Middle frontal gyrus (tissue), 1 donor: ENCODE measurements around the gene SCYGR7.
"Not testable (repeated sequence)": the region's sequence is repeated elsewhere in the genome, so short reads cannot be mapped to it uniquely, and the experiment has no call there.

Source experiments
- DNase-seq: peaks from one replicate; pipeline ENCODE4 v3.0.0-alpha.2; 2015; ENCODE audit warnings: low spot score; ENCODE audit errors: extremely low spot score

SCYGR7 gene, protein sequence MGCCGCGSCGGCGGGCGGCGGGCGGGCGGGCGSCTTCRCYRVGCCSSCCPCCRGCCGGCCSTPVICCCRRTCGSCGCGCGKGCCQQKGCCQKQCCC

GRCh38 chr2:227728035-227728434 is at the start of gene SCYGR7:
TSS of gene SCYGR7 (plus strand) at chr2:227728335. CDS start at chr2:227728335, 0 bp downstream.
- no peak for DNase-seq

DNA sequence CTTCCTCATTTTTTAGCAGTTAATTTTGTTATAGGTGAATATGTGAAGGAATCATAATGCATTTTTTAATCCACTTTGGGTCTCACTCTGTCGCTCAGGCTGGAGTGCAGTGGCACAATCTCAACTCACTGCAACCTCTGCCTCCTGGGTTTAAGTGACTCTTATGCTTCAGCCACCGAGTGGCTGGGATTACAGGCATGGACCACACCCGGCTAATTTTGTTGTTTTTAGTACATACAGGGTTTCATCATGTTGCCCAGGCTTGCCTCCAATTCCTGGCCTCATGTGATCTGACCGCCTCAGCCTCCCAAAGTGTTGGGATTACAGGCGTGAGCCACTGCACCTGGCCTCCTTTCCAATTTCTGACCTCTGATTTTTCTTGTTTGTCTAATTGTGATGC is 43.9 kb upstream of the SCYGR7 start:
- no peak for DNase-seq

GRCh38 chr2:227687189-227687588 is 40.9 kb upstream of the SCYGR7 start:
- no peak for DNase-seq

- no peak for DNase-seq
These were observed 31.0 kb upstream of the SCYGR7 start for GRCh38 chr2:227696990-227697679.

GRCh38 chr2:227701556-227701955 is 26.6 kb upstream of the SCYGR7 start:
- DNase-seq, result no peak

DNA sequence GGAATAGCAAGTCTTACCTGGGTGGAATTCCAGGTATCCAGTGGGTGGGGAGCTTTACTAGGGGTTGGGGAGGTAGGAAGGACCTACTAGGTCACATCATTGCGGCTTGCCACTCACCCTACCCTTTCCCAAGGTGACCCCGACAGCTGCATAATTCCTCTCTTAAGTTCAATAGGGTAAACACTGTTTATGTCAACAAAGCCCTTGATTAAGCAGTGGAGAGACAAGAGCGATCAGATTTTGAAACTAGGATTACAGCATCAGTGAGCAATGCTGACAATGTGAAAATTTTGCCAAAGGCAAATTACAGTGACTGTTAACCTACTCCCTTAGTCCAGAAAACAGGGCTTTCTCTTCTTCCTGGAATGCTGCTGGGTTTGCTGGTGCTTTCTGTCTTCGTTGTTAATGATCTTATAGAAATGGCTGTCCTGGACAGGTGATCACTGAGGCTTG is 24.8 kb upstream of the SCYGR7 start:
- DNase-seq, result no peak

GRCh38 chr2:227703961-227704360 is 24.2 kb upstream of the SCYGR7 start:
- DNase-seq, result no peak

- no peak for DNase-seq
These were observed 21.3 kb upstream of the SCYGR7 start for GRCh38 chr2:227706859-227707258.

- DNase-seq, result no peak
These were observed 20.7 kb upstream of the SCYGR7 start for GRCh38 chr2:227707390-227707789.

DNA sequence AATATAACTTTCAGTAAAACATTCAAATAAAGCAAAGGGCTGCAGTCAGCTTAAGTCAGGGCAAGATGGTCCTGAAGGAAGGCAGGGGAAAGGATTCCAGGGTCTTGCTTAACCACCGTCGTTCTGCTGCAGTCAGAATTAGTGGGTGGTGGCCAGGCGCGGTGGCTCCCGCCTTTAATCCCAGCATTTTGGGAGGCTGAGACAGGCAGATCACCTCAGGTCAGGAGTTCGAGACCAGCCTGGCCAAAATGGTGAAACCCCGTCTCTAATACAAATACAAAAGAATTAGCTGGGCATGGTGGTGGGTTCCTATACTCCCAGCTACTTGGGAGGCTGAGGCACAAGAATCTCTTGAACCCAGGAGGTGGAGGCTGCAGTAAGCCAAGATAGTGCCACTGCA is 17.1 kb upstream of the SCYGR7 start:
- no peak for DNase-seq

- DNase-seq, result no peak
These were observed 14.8 kb upstream of the SCYGR7 start for GRCh38 chr2:227713291-227713690.

GRCh38 chr2:227716501-227716900 is 11.6 kb upstream of the SCYGR7 start:
- DNase-seq, result no peak

GRCh38 chr2:227717687-227718567 is 10.2 kb upstream of the SCYGR7 start, which contains the start of gene SLC19A3:
TSS of gene SLC19A3 (minus strand) at chr2:227718028. CDS start at chr2:227702318, 15,710 bp downstream.
- DNase-seq, result peak; percentile 28

GRCh38 chr2:227719641-227720040 is 8.5 kb upstream of the SCYGR7 start:
- DNase-seq, result no peak

GRCh38 chr2:227720680-227721079 is 7.5 kb upstream of the SCYGR7 start:
- DNase-seq, result no peak

GRCh38 chr2:227722821-227723220 is 5.3 kb upstream of the SCYGR7 start:
- DNase-seq, result not testable (repeated sequence)

GRCh38 chr2:227724394-227725039 is 3.6 kb upstream of the SCYGR7 start, which contains the start of gene SCYGR6:
TSS of gene SCYGR6 (minus strand) at chr2:227724757. CDS start at chr2:227724757, 0 bp downstream.
- DNase-seq, result no peak

- DNase-seq, result no peak
These were observed 11.2 kb downstream of the SCYGR7 start for GRCh38 chr2:227739351-227739750.

- DNase-seq, result not testable (repeated sequence)
These were observed 12.6 kb downstream of the SCYGR7 start for GRCh38 chr2:227740705-227741104.

DNA sequence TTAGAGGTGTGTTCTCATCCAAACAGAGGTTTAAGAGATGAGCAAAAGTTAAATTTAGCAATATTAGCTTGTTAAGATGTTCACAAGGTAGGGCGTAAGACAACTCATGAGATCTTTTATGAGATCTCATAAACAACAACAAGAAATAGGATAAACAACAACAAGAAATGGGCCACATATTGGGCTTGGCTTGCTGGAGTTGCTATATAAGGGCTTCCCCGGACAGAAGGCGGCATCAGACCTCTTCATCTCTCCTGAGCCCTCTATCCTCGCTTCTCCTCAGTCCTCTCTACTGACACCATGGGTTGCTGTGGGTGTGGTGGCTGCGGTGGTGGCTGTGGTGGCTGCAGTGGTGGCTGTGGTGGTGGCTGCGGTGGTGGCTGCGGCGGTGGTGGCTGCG is 17.5 kb downstream of the SCYGR7 start, which contains the start of gene SCYGR8:
Gene SCYGR8, plus strand, starts transcription at position 301 of the 400 bp plus-strand sequence. Its CDS starts 0 bp downstream, at position 301.
- no peak for DNase-seq

- no peak for DNase-seq
These were observed 19.9 kb downstream of the SCYGR7 start for GRCh38 chr2:227748079-227748478.
